NT2/D1 (cell line): Measurements from ENCODE around the gene PDE9A.

Experiments
- DNase-seq: peaks from one replicate; pipeline ENCODE4 v3.0.0-alpha.2; 2011; ENCODE audit warnings: low read depth, low spot score
- H3K27me3 ChIP-seq: 2 replicates; pipeline ENCODE4 v1.6.0; 2011; ENCODE audit warnings: mild to moderate bottlenecking; ENCODE audit not compliant: insufficient read length, insufficient read depth
- H3K36me3 ChIP-seq: 2 replicates; pipeline ENCODE4 v1.6.1; 2011; ENCODE audit warnings: mild to moderate bottlenecking, low read length, mixed read lengths; ENCODE audit not compliant: insufficient read depth, insufficient read length
- H3K4me1 ChIP-seq: 2 replicates; pipeline ENCODE4 v1.5.1; 2011; ENCODE audit not compliant: insufficient read depth, insufficient read length
- H3K4me3 ChIP-seq: 2 replicates; pipeline ENCODE4 v1.5.1; 2011; ENCODE audit warnings: low read depth; ENCODE audit not compliant: insufficient read length
- H3K9ac ChIP-seq: 2 replicates; pipeline ENCODE4 v1.6.0; 2011; ENCODE audit warnings: low read depth; ENCODE audit not compliant: insufficient read length
- H3K9me3 ChIP-seq: 2 replicates; pipeline ENCODE4 v1.5.1; 2011; ENCODE audit warnings: mild to moderate bottlenecking, low read length; ENCODE audit not compliant: insufficient read depth
- SUZ12 ChIP-seq: IDR thresholded peaks from 2 replicates; pipeline ENCODE4 v1.6.1; 2011; ENCODE audit not compliant: insufficient read length, insufficient read depth; ENCODE audit errors: extremely low read depth
- YY1 ChIP-seq: IDR thresholded peaks from 2 replicates; pipeline ENCODE4 v1.6.1; 2011; ENCODE audit not compliant: insufficient read length, insufficient read depth
- ZNF274 ChIP-seq: IDR thresholded peaks from 2 replicates; pipeline ENCODE4 v1.6.1; 2011; ENCODE audit warnings: mild to moderate bottlenecking, low read depth, low read length

Gene PDE9A

GRCh38 chr21:42688841-42689371, 35.5 kb downstream of the PDE9A start:
- no peaks in the 10 kb centered on the region for H3K9me3 ChIP-seq
- no peaks in the 10 kb centered on the region for H3K27me3 ChIP-seq
- H3K9ac ChIP-seq: no peak overlapping the region
- DNase-seq: no peak
- H3K36me3 ChIP-seq: peaks cover 78% of the 10 kb centered on the region
- peaks cover 7% of the 10 kb centered on the region for H3K4me1 ChIP-seq
- H3K4me3 ChIP-seq: no peak overlapping the region
- no peak for TF ChIP-seq YY1
- TF ChIP-seq SUZ12: no peak
- TF ChIP-seq ZNF274: no peak

DNA sequence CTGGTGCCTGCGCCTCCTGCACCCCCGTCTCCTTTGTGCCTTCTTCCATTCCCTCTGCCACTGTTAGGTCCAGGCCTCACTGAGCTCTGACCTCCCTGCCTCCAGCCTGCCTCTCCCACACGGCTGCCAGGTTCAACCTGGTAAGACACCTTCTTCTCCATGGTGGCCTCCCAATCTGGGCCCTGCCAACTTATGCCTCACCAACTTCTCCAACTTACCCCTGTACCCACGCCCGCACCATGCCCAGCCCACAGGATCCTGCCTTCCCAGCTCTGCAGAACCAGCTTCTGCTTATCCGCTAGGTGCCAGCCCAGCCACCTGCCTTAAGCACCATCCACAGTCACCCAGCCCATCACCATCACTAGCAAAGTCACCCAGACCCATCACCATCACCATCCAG, 37.2 kb downstream of the PDE9A start:
- Histone ChIP-seq H3K36me3 (peaks cover 86% of the 10 kb centered on the region), H3K4me1 (no peaks in the 10 kb centered on the region), H3K27me3 (no peaks in the 10 kb centered on the region), H3K9ac (no peak overlapping the region), H3K9me3 (no peaks in the 10 kb centered on the region), H3K4me3 (no peak overlapping the region)
- no peak for DNase-seq
- no peak for TF ChIP-seq SUZ12
- TF ChIP-seq YY1: no peak
- TF ChIP-seq ZNF274: no peak

- TF ChIP-seq YY1 (no peak), SUZ12 (no peak)
- no peaks in the 10 kb centered on the region for H3K27me3 ChIP-seq
- peaks cover 92% of the 10 kb centered on the region for H3K36me3 ChIP-seq
- no peak overlapping the region for H3K9ac ChIP-seq
- H3K4me1 ChIP-seq: peaks cover 3% of the 10 kb centered on the region
- H3K9me3 ChIP-seq: no peaks in the 10 kb centered on the region
- no peak for DNase-seq
- no peak overlapping the region for H3K4me3 ChIP-seq
These were observed 38.6 kb downstream of the PDE9A start for GRCh38 chr21:42691901-42692559.

GRCh38 chr21:42692688-42693087, 39.3 kb downstream of the PDE9A start:
- no peaks in the 10 kb centered on the region for H3K9me3 ChIP-seq
- peaks cover 92% of the 10 kb centered on the region for H3K36me3 ChIP-seq
- TF ChIP-seq YY1 (no peak), ZNF274 (no peak), SUZ12 (no peak)
- H3K9ac ChIP-seq: no peak overlapping the region
- no peaks in the 10 kb centered on the region for H3K27me3 ChIP-seq
- H3K4me3 ChIP-seq: no peak overlapping the region
- H3K4me1 ChIP-seq: peaks cover 3% of the 10 kb centered on the region
- DNase-seq: no peak

GRCh38 chr21:42694751-42695696, 41.6 kb downstream of the PDE9A start:
- Histone ChIP-seq H3K9me3 (no peaks in the 10 kb centered on the region), H3K27me3 (no peaks in the 10 kb centered on the region), H3K36me3 (peaks cover 79% of the 10 kb centered on the region), H3K9ac (no peak overlapping the region), H3K4me3 (no peak overlapping the region), H3K4me1 (peaks cover 3% of the 10 kb centered on the region)
- TF ChIP-seq ZNF274: no peak
- no peak for TF ChIP-seq SUZ12
- TF ChIP-seq YY1: no peak
- no peak for DNase-seq

GRCh38 chr21:42695697-42696380, 42.4 kb downstream of the PDE9A start:
- TF ChIP-seq ZNF274 (no peak), YY1 (no peak), SUZ12 (no peak)
- no peaks in the 10 kb centered on the region for H3K27me3 ChIP-seq

More at GRCh38 chr21:42695697-42696380, 42.4 kb downstream of the PDE9A start:
- H3K36me3 ChIP-seq: peaks cover 79% of the 10 kb centered on the region
- H3K4me1 ChIP-seq: peaks cover 3% of the 10 kb centered on the region
- no peak for DNase-seq
- H3K4me3 ChIP-seq: no peak overlapping the region
- no peak overlapping the region for H3K9ac ChIP-seq
- H3K9me3 ChIP-seq: no peaks in the 10 kb centered on the region
